GM18505 (cell line): ENCODE data around the gene ABCA2.

Experiments used
- ATAC-seq: cut with Tn5 transposase; IDR thresholded peaks from one replicate; pipeline ENCODE4 v1.9.1; 2021; ENCODE audit not compliant: unreplicated experiment
- POLR2A ChIP-seq: IDR thresholded peaks from 4 replicates; pipeline ENCODE4 v1.6.1; 2011; ENCODE audit warnings: borderline replicate concordance; ENCODE audit not compliant: insufficient read depth, insufficient read length; ENCODE audit errors: extremely low read depth

ABCA2 gene

DNA sequence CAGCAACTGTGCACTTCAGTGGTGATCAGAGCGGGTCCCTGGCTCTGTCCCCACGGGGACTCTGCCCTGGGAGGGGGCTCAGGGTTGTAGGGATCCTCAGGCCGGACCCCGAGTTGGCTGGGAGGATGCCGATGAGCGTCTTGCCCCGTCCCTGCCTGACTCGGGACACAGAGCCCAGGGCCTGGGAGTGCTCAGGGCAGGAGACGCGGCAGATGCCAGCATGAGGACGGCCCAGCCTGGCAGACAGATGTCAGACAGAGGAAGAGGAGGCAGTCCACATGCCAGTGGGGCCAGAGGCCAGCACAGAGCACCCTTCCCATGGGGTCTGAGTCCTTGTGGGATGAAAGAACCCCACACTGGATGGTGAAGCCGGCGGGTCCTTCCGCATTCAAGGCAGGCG lies 64.7 kb downstream of the ABCA2 start:
- no peak for TF ChIP-seq POLR2A
- ATAC-seq = no peak

DNA sequence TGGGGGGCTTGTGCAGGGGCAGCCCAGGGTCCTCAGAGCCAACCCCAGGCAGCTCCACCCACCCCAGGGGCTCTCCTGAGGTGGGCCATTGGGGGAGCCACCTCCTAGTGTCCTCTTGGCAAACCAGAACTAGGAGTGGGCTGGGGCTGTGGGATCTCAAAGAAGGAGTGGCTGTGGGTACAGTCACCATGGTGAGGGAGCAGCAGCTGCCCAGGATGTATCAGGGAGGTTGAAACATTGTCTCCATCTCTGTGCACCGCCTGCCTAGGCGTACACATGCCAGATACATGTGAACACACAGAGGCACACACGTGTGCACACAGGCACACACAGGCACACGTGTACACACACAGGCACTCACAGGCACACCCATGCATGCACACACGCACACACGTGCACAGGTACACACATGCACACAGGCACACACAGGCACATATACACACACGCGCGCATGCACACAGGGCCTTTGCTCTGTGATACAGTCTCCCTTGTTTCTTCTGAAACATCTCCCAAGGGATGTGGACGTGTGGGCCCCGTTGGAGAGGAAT lies 65.3 kb downstream of the ABCA2 start:
- TF ChIP-seq POLR2A = no peak
- no peak for ATAC-seq

DNA sequence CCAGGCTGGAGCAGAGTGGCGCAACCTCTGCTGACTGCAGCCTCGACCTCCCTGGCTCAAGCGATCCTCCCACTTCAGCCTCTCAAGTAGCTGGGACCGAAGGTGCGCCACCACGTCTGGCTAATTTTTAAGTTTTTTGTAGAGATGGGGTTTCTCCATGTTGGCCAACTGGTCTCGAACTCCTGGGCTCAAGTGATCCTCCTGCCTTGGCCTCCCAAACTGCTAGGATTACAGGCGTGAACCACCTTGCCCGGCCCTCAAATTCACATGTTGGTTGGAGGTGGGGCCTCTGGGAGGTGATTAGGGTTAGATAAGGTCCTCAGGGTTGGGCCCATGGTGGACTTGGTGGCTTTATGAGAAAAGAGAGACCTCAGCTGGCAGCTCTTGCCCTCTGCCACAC lies 65.9 kb downstream of the ABCA2 start:
- no peak for ATAC-seq

DNA sequence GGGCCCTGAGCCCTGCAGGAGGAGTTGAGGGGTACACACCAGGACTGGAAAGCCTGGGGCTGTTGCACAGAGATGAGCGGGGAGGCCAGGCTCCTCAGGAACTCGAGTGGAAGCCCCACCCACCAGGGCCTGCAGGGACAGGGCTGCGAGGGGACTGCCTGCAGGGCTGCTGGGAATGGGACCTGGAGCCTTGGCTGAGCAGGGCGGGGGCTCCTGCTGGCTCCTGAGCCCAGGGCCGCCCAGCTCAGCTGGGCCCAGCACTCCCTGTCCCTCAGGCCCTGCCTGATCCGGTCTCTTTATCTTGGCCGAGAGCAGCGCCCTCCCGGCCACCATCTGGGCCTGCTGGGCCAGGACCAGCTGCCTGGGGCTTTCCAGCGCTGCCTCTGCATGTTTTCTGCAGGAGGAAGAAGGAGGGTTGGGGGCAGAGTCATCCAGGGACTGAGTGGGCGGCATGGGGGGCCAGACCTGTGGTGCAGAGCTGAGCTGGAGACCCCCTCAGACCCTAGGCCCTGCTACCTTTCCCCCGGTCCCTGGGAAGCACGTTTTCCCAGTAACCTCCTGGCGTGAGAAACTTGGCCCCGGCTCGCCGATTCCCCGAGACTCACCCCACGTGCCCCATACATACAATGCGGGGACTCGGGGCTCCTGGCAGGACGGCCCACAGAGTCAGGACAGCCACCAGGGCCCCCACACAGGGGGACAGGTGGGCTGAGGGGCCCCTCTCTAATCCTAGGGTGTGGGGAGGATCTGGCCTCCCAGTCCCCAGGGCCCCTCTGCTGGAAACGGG lies 66.6 kb downstream of the ABCA2 start:
- TF ChIP-seq POLR2A = no peak
- no peak for ATAC-seq

More for the DNA sequence above, 65.9 kb downstream of the ABCA2 start:
- no peak for TF ChIP-seq POLR2A

DNA sequence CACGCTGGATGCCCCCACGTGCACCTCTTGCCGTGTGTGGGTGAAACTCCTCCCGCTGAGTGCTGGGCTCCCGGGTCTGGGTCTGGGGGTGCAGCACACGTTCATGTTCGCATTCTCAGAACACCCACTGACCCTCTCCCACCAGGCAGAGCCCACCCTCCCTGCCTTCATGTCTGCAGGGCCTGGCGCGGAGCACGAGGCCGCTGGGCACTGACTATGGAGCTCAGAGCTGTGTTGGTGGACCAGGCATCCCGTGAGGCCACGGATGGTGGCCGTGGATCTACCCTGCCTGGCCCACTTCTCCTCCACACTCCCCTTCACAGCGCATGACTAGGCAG lies 67.1 kb downstream of the ABCA2 start:
- no peak for TF ChIP-seq POLR2A
- no peak for ATAC-seq

DNA sequence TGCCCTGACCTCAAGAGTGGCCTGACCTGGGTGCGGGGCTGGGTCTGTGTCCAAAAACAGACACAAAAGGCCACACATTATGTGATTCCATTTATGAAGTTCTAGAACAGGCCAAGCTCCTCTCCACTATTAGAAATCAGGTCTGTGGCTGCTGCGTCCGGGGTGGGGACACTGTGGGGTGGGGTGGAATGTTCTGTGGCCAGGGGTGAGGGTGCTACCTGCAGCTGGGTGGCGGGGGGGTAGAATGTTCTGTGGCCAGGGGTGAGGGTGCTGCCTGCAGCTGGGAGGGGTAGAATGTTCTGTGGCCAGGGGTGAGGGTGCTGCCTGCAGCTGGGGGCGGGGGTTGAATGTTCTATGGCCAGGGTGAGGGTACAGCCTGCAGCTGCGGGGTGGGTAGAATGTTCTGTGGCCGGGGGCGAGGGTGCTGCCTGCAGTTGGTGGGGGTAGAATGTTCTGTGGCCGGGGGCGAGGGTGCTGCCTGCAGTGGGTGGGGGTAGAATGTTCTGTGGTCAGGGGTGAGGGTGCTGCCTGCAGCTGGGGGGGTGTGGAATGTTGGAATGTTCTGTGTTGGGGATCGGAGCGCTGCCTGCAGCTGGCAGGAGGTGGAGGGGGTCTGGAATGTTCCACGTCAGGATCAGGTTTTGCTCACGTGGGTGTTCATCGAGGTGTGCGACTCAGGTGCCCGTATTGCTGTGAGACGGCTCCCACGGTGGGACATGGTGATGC lies 67.7 kb downstream of the ABCA2 start:
- no peak for TF ChIP-seq POLR2A
- ATAC-seq = no peak

DNA sequence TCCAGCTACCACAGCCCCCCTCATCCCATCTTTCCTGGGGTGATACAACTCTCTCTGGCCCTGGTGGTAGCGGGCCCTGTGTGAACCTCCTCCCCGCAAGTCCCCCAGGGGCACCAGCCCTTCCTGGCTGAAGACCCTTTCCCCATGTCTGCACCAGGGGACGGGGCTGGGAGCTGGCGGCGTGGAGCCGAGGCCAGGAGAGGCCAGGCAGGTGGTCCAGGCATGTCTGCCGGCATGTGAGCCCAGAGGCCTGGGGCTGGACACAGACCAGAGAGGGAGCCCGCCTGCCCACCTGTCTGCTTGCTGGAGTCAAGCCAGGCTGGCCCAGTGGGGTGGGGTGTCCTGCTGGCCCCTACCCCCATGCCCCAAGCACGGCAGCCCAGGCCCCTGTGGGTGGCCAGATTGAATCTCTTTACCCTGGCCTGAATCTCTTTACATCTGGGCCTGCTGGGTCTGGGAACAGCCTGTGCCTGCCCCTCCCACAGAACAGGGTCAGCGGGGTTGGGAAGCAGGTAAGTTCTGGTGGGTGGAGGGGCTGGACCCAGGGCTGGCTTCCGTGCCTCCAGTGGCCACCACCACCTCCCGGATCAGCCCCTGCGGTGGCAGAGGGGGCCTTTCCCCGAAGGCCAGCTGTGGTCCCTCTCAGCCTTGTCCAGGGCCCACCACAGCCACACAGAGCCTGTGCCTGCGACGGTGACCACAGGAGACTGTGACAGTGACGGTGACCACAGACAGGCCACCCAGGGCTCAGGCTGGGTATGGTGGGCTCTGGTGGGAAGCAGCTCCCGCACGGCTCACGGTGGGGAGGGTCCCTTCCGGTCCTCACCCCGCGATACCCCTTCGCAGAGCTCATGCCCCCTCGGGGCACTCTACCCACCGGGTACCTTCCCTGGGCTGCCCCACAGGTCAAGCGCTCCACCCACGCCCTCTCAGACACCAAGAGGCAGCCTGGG lies 68.9 kb downstream of the ABCA2 start:
- no peak for TF ChIP-seq POLR2A
- no peak for ATAC-seq

DNA sequence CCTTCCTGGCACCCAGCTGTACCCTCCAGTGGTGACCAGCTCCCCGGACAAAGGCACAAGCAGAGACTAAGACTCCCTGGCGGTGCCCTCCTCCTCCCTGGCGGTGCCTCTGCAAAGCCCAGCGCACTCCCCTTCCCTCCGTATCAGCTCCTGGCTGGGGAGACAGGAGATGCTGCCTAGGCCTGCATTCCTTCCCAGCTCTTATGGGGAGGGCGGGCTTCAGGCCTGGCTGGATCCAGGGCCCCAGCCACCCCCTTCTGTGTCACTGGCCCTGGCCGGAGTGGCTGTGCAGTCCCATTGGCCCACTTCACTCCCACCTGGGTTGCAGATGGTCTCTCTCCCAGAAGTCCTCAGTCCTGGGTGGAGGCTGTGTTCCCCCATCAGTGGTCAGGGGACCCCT lies 69.6 kb downstream of the ABCA2 start:
- no peak for TF ChIP-seq POLR2A
- ATAC-seq = no peak

DNA sequence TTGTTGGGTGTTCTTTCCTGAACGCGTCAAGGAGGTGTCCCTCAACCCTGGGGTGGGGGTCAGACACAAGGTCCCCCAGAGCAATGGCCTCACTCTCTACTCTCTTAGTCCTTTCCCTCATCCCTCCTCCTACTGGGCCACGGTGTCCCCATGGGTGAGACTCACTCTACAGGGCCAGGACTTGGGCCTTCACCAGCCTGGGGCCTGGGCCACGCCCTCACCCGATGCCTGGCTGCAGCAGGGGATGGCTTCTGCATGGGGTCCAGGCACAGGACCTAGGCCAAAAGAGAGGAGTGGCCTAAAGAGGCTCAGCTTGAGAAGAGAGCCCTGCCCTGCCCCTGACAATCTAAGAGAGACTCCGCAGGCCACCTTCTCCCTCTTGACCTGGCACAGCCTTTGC lies 70.1 kb downstream of the ABCA2 start:
- no peak for ATAC-seq
- TF ChIP-seq POLR2A = no peak

DNA sequence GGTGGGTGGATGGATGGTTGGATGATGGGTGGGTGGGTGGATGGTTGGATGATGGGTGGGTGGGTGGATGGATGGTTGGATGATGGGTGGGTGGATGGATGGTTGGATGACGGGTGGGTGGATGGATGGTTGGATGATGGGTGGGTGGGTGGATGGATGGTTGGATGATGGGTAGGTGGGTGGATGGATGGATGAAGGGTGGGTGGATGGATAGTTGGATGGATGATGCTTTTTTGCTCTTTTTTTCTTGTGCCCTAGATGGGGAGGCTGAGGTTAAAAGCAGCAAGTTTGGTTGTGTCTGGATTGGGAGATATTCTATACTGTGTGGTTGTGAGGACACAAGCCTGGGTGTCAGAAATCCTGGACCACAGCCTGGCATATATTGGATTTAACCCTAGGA lies 70.6 kb downstream of the ABCA2 start:
- no peak for ATAC-seq
- no peak for TF ChIP-seq POLR2A
